ENCODE data around the gene ALKAL2. TPM values are rescaled to one million over a fixed set of nuclear protein-coding genes. Genes with fewer than 3 reads are reported as not detected.

ALKAL2 gene
- total and polyA plus RNA-seq, 9 of the 15 experiments (the other 6 are each of a cell fraction or from before 2014, with no cell fraction given) = not detected

DNA sequence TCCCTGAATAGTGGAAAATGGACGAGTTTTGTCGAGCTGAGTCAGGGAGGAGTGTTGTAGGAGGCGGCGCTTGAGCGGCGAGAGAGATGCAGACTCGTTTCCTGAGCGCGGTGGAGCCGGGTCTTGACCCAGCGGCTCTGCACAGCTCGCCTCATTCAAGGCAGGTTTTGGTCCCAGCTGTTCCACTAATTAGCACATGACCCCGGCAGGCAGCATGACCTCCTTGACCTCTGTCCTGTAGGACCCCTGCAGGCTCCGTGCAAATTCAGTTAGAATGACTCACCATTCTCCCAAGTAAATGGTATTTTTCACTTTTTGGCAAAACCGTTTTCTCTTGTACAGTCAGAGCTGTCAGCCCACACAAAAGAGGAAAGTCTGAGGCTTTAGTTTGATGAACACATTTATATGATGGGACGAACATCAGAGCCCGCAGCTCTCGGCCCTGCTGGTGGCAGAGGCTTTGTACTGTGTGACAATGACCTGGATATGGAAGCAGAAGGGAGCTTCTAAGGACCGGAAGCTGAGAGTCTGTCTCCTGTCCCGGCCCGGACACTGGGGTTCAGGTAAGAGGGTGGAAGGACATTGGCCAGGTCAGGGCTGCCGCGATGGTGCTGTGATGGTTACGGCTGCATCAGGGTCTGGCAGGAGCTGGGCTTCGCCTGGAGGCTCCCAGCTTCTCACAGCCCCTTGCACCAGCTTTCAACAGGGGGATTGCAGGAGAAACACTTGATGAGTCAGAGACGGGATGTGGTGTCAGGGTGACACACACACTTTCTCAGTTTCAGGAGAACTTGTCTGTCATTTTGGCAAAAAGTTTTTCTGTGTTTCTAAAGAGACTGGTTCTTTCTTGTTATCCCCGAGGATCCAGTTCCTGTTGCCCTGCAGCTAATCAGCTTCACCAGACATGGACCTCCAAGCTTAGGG, 29.9 kb upstream of the ALKAL2 start (continued):
- TF ChIP-seq, protein P1, sequence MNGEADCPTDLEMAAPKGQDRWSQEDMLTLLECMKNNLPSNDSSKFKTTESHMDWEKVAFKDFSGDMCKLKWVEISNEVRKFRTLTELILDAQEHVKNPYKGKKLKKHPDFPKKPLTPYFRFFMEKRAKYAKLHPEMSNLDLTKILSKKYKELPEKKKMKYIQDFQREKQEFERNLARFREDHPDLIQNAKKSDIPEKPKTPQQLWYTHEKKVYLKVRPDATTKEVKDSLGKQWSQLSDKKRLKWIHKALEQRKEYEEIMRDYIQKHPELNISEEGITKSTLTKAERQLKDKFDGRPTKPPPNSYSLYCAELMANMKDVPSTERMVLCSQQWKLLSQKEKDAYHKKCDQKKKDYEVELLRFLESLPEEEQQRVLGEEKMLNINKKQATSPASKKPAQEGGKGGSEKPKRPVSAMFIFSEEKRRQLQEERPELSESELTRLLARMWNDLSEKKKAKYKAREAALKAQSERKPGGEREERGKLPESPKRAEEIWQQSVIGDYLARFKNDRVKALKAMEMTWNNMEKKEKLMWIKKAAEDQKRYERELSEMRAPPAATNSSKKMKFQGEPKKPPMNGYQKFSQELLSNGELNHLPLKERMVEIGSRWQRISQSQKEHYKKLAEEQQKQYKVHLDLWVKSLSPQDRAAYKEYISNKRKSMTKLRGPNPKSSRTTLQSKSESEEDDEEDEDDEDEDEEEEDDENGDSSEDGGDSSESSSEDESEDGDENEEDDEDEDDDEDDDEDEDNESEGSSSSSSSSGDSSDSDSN (IDR thresholded peaks at IDR 0.05; ENCODE audit: borderline replicate concordance in 1 of 2, low read depth in 2 of 2, low read length in 2 of 2) = no peak
- no peak for TF ChIP-seq EGR1 (conservative IDR thresholded peaks at IDR 0.05)

DNA sequence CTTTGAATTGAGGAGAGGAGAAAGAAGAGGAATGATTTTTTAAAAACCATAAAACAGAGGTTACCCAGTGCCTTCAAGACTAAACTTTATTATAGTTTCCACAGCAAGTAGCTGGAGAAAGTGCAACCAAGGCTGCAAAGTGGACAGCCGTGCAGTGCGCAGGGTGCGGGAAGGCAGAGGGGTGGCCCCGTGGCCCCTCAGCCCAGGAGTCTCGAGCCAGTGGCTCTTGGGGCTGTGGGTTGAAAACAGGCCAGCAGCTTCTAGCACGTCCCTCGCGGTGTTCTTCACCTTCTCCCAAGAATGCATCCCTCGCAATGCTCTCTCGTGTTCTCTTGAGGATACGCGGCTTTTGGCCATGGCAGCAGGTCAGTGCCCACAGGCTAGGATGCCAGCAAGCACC, 28.5 kb upstream of the ALKAL2 start:
- intact Hi-C loops (cut with micrococcal nuclease) = no loop called here
- Histone ChIP-seq H3K9ac (ENCODE audit: insufficient read depth in 1 of 2, low read depth in 2 of 2, low read length in 2 of 2) (no peak overlapping the region), H3K9me3 (replicated peaks; ENCODE audit: control insufficient read depth, insufficient read depth, low read depth, low read length) (no peaks in the 10 kb centered on the region), H3K4me2 (ENCODE audit: insufficient read depth, low read length) (no peak overlapping the region), H2AFZ (ENCODE audit: low read depth, low read length) (no peak overlapping the region), H3K79me2 (ENCODE audit: control insufficient read depth, insufficient read depth, low read length) (no peaks in the 10 kb centered on the region), H3K9me1 (ENCODE audit: control insufficient read depth, insufficient read depth, low read length) (no peaks in the 10 kb centered on the region), H3K27me3 (ENCODE audit: control insufficient read depth in 2 of 2, insufficient read depth in 2 of 2, low read length in 2 of 2) (peaks cover 19 to 58% of the 10 kb centered on the region in 2 experiments; a peak in 3 of 5 replicates), H3K27ac (ENCODE audit: extremely low read depth, low read depth, low read length) (no peak overlapping the region), H3K36me3 (ENCODE audit: control insufficient read depth, insufficient read depth, low read length) (no peaks in the 10 kb centered on the region), H3K4me3 (no peak overlapping the region), H3K4me1 (replicated peaks in 1 of 2; ENCODE audit: control insufficient read depth in 2 of 2, insufficient read depth in 2 of 2, low read length in 2 of 2) (peaks cover 0 to 19% of the 10 kb centered on the region in 2 experiments; a peak in 1 of 5 replicates), H4K20me1 (replicated peaks; ENCODE audit: control insufficient read depth, insufficient read depth, low read length) (no peaks in the 10 kb centered on the region)
- WGBS (ENCODE audit: insufficient coverage, low coverage, missing lambda C conversion rate) = 9% methylated on average over 12 of the region's 12 CpGs
- ChIA-PET CTCF (ENCODE audit: low intra/inter-chr PET ratio) (no interaction called here), POLR2A (no interaction called here)
- DNase-seq (ENCODE audit: extremely low read depth in 1 of 4, low spot score in 3 of 4) (no peak), ATAC-seq (no peak), FAIRE-seq (no peak)
- BruUV-seq (replicated peaks) = no TSS peak
- in situ Hi-C loops (cut with MboI) = no loop called here
- TF ChIP-seq L3MBTL2 (IDR thresholded peaks at IDR 0.05) (no peak), ZNF408 (CRISPR knock-in tag; IDR thresholded peaks at IDR 0.05; ENCODE audit: low read depth) (no peak), ZNF830 (CRISPR knock-in tag; IDR thresholded peaks at IDR 0.05) (no peak), ZNF212 (CRISPR knock-in tag; IDR thresholded peaks at IDR 0.05) (no peak), NR2F6 (CRISPR knock-in tag; IDR thresholded peaks at IDR 0.05) (no peak), SLC30A9 (CRISPR knock-in tag; IDR thresholded peaks at IDR 0.05) (no peak), ZNF124 (CRISPR knock-in tag; IDR thresholded peaks at IDR 0.05) (no peak)
- TF ChIP-seq, protein P2, sequence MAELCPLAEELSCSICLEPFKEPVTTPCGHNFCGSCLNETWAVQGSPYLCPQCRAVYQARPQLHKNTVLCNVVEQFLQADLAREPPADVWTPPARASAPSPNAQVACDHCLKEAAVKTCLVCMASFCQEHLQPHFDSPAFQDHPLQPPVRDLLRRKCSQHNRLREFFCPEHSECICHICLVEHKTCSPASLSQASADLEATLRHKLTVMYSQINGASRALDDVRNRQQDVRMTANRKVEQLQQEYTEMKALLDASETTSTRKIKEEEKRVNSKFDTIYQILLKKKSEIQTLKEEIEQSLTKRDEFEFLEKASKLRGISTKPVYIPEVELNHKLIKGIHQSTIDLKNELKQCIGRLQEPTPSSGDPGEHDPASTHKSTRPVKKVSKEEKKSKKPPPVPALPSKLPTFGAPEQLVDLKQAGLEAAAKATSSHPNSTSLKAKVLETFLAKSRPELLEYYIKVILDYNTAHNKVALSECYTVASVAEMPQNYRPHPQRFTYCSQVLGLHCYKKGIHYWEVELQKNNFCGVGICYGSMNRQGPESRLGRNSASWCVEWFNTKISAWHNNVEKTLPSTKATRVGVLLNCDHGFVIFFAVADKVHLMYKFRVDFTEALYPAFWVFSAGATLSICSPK (IDR thresholded peaks at IDR 0.05; ENCODE audit: borderline replicate concordance) = no peak
- TF ChIP-seq, protein P3, sequence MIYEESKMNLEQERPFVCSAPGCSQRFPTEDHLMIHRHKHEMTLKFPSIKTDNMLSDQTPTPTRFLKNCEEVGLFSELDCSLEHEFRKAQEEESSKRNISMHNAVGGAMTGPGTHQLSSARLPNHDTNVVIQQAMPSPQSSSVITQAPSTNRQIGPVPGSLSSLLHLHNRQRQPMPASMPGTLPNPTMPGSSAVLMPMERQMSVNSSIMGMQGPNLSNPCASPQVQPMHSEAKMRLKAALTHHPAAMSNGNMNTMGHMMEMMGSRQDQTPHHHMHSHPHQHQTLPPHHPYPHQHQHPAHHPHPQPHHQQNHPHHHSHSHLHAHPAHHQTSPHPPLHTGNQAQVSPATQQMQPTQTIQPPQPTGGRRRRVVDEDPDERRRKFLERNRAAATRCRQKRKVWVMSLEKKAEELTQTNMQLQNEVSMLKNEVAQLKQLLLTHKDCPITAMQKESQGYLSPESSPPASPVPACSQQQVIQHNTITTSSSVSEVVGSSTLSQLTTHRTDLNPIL (CRISPR knock-in tag; IDR thresholded peaks at IDR 0.05) = no peak
- TF ChIP-seq, protein P4, sequence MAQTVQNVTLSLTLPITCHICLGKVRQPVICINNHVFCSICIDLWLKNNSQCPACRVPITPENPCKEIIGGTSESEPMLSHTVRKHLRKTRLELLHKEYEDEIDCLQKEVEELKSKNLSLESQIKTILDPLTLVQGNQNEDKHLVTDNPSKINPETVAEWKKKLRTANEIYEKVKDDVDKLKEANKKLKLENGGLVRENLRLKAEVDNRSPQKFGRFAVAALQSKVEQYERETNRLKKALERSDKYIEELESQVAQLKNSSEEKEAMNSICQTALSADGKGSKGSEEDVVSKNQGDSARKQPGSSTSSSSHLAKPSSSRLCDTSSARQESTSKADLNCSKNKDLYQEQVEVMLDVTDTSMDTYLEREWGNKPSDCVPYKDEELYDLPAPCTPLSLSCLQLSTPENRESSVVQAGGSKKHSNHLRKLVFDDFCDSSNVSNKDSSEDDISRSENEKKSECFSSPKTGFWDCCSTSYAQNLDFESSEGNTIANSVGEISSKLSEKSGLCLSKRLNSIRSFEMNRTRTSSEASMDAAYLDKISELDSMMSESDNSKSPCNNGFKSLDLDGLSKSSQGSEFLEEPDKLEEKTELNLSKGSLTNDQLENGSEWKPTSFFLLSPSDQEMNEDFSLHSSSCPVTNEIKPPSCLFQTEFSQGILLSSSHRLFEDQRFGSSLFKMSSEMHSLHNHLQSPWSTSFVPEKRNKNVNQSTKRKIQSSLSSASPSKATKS (CRISPR knock-in tag; IDR thresholded peaks at IDR 0.05) = no peak
